Measurements from ENCODE around the gene ZNF768. TPM values are rescaled to one million over a fixed set of nuclear protein-coding genes. Genes with fewer than 3 reads are reported as not detected.
"Not testable (repeated sequence)": the region's sequence is repeated elsewhere in the genome, so short reads cannot be mapped to it uniquely, and the experiment has no call there.

ZNF768 gene
- total RNA-seq, 1 donor from 2014 or later = 18.9 TPM

GRCh38 chr16:30484887-30485286 is 41.5 kb downstream of the ZNF768 start:
- Histone ChIP-seq H3K4me3 (no peak overlapping the region), H3K9me3 (no peaks in the 10 kb centered on the region), H3K27me3 (no peaks in the 10 kb centered on the region), H3K27ac (no peak overlapping the region), H3K36me3 (no peaks in the 10 kb centered on the region), H3K4me1 (no peaks in the 10 kb centered on the region)
- intact Hi-C loops (cut with DNase I) = no loop called here
- TF ChIP-seq CTCF (IDR thresholded peaks at IDR 0.05) = no peak
- DNase-seq (ENCODE audit: low spot score in 2 of 2) = no peak

- H3K9me3 ChIP-seq = no peaks in the 10 kb centered on the region
- H3K27me3 ChIP-seq = no peaks in the 10 kb centered on the region
- no peaks in the 10 kb centered on the region for H3K36me3 ChIP-seq
- H3K4me1 ChIP-seq = no peaks in the 10 kb centered on the region
- DNase-seq (ENCODE audit: low spot score in 2 of 2) = no peak
- no peak overlapping the region for H3K27ac ChIP-seq
- no peak for TF ChIP-seq CTCF (IDR thresholded peaks at IDR 0.05)
- intact Hi-C loops (cut with DNase I) = no loop called here
- H3K4me3 ChIP-seq = no peak overlapping the region
Measured at GRCh38 chr16:30482366-30482765, 44.0 kb downstream of the ZNF768 start.

GRCh38 chr16:30481381-30481780 is 45.0 kb downstream of the ZNF768 start:
- TF ChIP-seq CTCF (IDR thresholded peaks at IDR 0.05) = no peak
- H3K4me3 ChIP-seq = no peak overlapping the region
- no peaks in the 10 kb centered on the region for H3K9me3 ChIP-seq
- no peaks in the 10 kb centered on the region for H3K27me3 ChIP-seq
- intact Hi-C loops (cut with DNase I) = no loop called here
- no peaks in the 10 kb centered on the region for H3K36me3 ChIP-seq
- DNase-seq (ENCODE audit: low spot score in 2 of 2) = no peak
- no peaks in the 10 kb centered on the region for H3K4me1 ChIP-seq
- H3K27ac ChIP-seq = no peak overlapping the region

GRCh38 chr16:30478766-30479478 is 47.4 kb downstream of the ZNF768 start:
- intact Hi-C loops (cut with DNase I) = no loop called here
- no peaks in the 10 kb centered on the region for H3K4me1 ChIP-seq
- H3K9me3 ChIP-seq = no peaks in the 10 kb centered on the region
- no peak overlapping the region for H3K4me3 ChIP-seq
- DNase-seq (ENCODE audit: low spot score in 2 of 2) = no peak
- H3K27ac ChIP-seq = no peak overlapping the region
- TF ChIP-seq CTCF (IDR thresholded peaks at IDR 0.05) = no peak
- H3K27me3 ChIP-seq = no peaks in the 10 kb centered on the region
- no peaks in the 10 kb centered on the region for H3K36me3 ChIP-seq

GRCh38 chr16:30477773-30478172 is 48.6 kb downstream of the ZNF768 start:
- H3K27ac ChIP-seq; H3K4me1 ChIP-seq; intact Hi-C loops (cut with DNase I); H3K36me3 ChIP-seq; DNase-seq (ENCODE audit: low spot score in 2 of 2); H3K27me3 ChIP-seq; H3K9me3 ChIP-seq; H3K4me3 ChIP-seq: not testable (repeated sequence)

- intact Hi-C loops (cut with DNase I) = no loop called here
- no peaks in the 10 kb centered on the region for H3K36me3 ChIP-seq
- H3K9me3 ChIP-seq = no peaks in the 10 kb centered on the region
- DNase-seq (ENCODE audit: low spot score in 2 of 2) = no peak
- H3K4me1 ChIP-seq = no peaks in the 10 kb centered on the region
- no peak overlapping the region for H3K4me3 ChIP-seq
- H3K27ac ChIP-seq = no peak overlapping the region
- H3K27me3 ChIP-seq = no peaks in the 10 kb centered on the region
- no peak for TF ChIP-seq CTCF (IDR thresholded peaks at IDR 0.05)
Measured at GRCh38 chr16:30476991-30477390, 49.4 kb downstream of the ZNF768 start.

Measured in ascending aorta (tissue), 2 donors.